Ishikawa (cell line): ENCODE data around the gene HSP90B1.

ENCODE experiments used
- CEBPB ChIP-seq: IDR thresholded peaks from 2 replicates; pipeline ENCODE4 v1.6.1; 2012
- CREB1 ChIP-seq: IDR thresholded peaks from 2 replicates; pipeline ENCODE4 v1.6.1; 2012; ENCODE audit warnings: low read depth
- EGR1 ChIP-seq: IDR thresholded peaks from 2 replicates; pipeline ENCODE4 v1.6.1; 2012
- EP300 ChIP-seq: IDR thresholded peaks from 2 replicates; pipeline ENCODE4 v1.6.1; 2012; ENCODE audit warnings: borderline replicate concordance
- FOXM1 ChIP-seq: IDR thresholded peaks from 2 replicates; pipeline ENCODE4 v1.6.1; 2012; ENCODE audit warnings: low read depth, borderline replicate concordance
- MAX ChIP-seq: IDR thresholded peaks from 2 replicates; pipeline ENCODE4 v1.6.1; 2012
- NFIC ChIP-seq: IDR thresholded peaks from 2 replicates; pipeline ENCODE4 v1.6.1; 2012
- RAD21 ChIP-seq: IDR thresholded peaks from 2 replicates; pipeline ENCODE4 v1.6.1; 2012; ENCODE audit warnings: low read depth
- REST ChIP-seq: IDR thresholded peaks from 2 replicates; pipeline ENCODE4 v1.6.1; 2012; ENCODE audit warnings: low read depth, mild to moderate bottlenecking
- TAF1 ChIP-seq: IDR thresholded peaks from 2 replicates; pipeline ENCODE4 v1.6.1; 2012; ENCODE audit warnings: low read depth, mild to moderate bottlenecking
- TCF12 ChIP-seq: IDR thresholded peaks from 2 replicates; pipeline ENCODE4 v1.6.1; 2012; ENCODE audit warnings: low read depth
- TEAD4 ChIP-seq: IDR thresholded peaks from 2 replicates; pipeline ENCODE4 v1.6.1; 2012
- USF1 ChIP-seq: IDR thresholded peaks from 2 replicates; pipeline ENCODE4 v1.6.1; 2012
- YY1 ChIP-seq: IDR thresholded peaks from 2 replicates; pipeline ENCODE4 v1.6.1; 2012; ENCODE audit warnings: low read depth
- ZBTB7A ChIP-seq: IDR thresholded peaks from 2 replicates; pipeline ENCODE4 v1.6.1; 2012; ENCODE audit warnings: low read depth

Gene HSP90B1

GRCh38 chr12:103930034-103930786, at the start of gene HSP90B1:
TSS of gene HSP90B1 (plus strand) at chr12:103930410. CDS start at chr12:103930516, 106 bp downstream.
- peak; percentile 95 for TF ChIP-seq MAX
- no peak for TF ChIP-seq NFIC
- TF ChIP-seq EGR1 = peak; percentile 65; the same call in 1 of the 2 replicates
- TF ChIP-seq TEAD4 = no peak
- peak; percentile 98 for TF ChIP-seq FOXM1
- peak; percentile 82 for TF ChIP-seq ZBTB7A
- peak; percentile 60; the same call in 1 of the 2 replicates for TF ChIP-seq USF1
- no peak for TF ChIP-seq REST
- TF ChIP-seq TAF1 = peak; percentile 83
- TF ChIP-seq CEBPB = no peak
- peak; percentile 46; the same call in 1 of the 2 replicates for TF ChIP-seq EP300
- TF ChIP-seq RAD21 = no peak
- peak; percentile 71 for TF ChIP-seq CREB1
- TF ChIP-seq TCF12 = peak; percentile 71
- TF ChIP-seq YY1 = 0 out of 2 replicates have a peak, but pooled peaks have one; percentile 19

GRCh38 chr12:103881261-103881660, 48.9 kb upstream of the HSP90B1 start:
- TF ChIP-seq EGR1 (no peak), REST (no peak), MAX (no peak), NFIC (no peak), TEAD4 (no peak), RAD21 (no peak), CEBPB (no peak), USF1 (no peak), YY1 (no peak), EP300 (no peak), TAF1 (no peak), CREB1 (no peak)

GRCh38 chr12:103882861-103883596, 47.2 kb upstream of the HSP90B1 start:
- TF ChIP-seq FOXM1 = no peak
- no peak for TF ChIP-seq RAD21
- no peak for TF ChIP-seq TAF1
- no peak for TF ChIP-seq CREB1
- TF ChIP-seq ZBTB7A = no peak
- TF ChIP-seq TEAD4 = no peak
- TF ChIP-seq REST = no peak
- TF ChIP-seq YY1 = no peak
- no peak for TF ChIP-seq NFIC
- TF ChIP-seq MAX = no peak
- no peak for TF ChIP-seq TCF12
